HG03521 (cell line): ENCODE data around the gene DSE.

Experiments used
- ATAC-seq: cut with Tn5 transposase; IDR thresholded peaks from one replicate; pipeline ENCODE4 v1.9.1; 2021; ENCODE audit warnings: mild to moderate bottlenecking, moderate library complexity; ENCODE audit not compliant: unreplicated experiment

The DSE gene

GRCh38 chr6:116385921-116386320 lies 15.2 kb downstream of the DSE start:
- ATAC-seq, result no peak

- no peak for ATAC-seq
Measured at GRCh38 chr6:116386581-116387299, 16.0 kb downstream of the DSE start.

- ATAC-seq, result no peak
Measured at GRCh38 chr6:116387374-116387773, 16.6 kb downstream of the DSE start.

GRCh38 chr6:116388924-116389323 lies 18.2 kb downstream of the DSE start:
- ATAC-seq, result no peak

- ATAC-seq, result no peak
Measured at GRCh38 chr6:116389357-116389756, 18.6 kb downstream of the DSE start.

GRCh38 chr6:116390581-116390980 lies 19.8 kb downstream of the DSE start:
- ATAC-seq, result peak; percentile 59

GRCh38 chr6:116392132-116393013 lies 21.6 kb downstream of the DSE start:
- no peak for ATAC-seq

- ATAC-seq, result no peak
Measured at GRCh38 chr6:116393430-116393829, 22.7 kb downstream of the DSE start.

GRCh38 chr6:116395647-116396046 lies 24.9 kb downstream of the DSE start:
- no peak for ATAC-seq

GRCh38 chr6:116396441-116396840 lies 25.7 kb downstream of the DSE start:
- ATAC-seq, result no peak

- ATAC-seq, result no peak
Measured at GRCh38 chr6:116397914-116398313, 27.2 kb downstream of the DSE start.

- no peak for ATAC-seq
Measured at GRCh38 chr6:116398316-116399010, 27.7 kb downstream of the DSE start.

- ATAC-seq, result no peak
Measured at GRCh38 chr6:116399287-116399686, 28.5 kb downstream of the DSE start.

GRCh38 chr6:116400328-116400727 lies 29.6 kb downstream of the DSE start:
- ATAC-seq, result no peak

- ATAC-seq, result no peak
Measured at GRCh38 chr6:116402108-116402937, 31.6 kb downstream of the DSE start.

- no peak for ATAC-seq
Measured at GRCh38 chr6:116403205-116403604, 32.5 kb downstream of the DSE start.

- ATAC-seq, result no peak
Measured at GRCh38 chr6:116404696-116405095, 33.9 kb downstream of the DSE start.

- ATAC-seq, result peak; percentile 50
Measured at GRCh38 chr6:116405138-116405537, 34.4 kb downstream of the DSE start.

- ATAC-seq, result no peak
Measured at GRCh38 chr6:116405652-116406356, 35.1 kb downstream of the DSE start.
